Germinal center (tissue), 1 donor: ENCODE data around the gene SOX15.
"Not testable (repeated sequence)": the region's sequence is repeated elsewhere in the genome, so short reads cannot be mapped to it uniquely, and the experiment has no call there.

Source experiments
- DNase-seq: peaks from one replicate; pipeline ENCODE4 v3.0.0; 2012; ENCODE audit warnings: mixed read lengths, low spot score

The SOX15 gene

DNA sequence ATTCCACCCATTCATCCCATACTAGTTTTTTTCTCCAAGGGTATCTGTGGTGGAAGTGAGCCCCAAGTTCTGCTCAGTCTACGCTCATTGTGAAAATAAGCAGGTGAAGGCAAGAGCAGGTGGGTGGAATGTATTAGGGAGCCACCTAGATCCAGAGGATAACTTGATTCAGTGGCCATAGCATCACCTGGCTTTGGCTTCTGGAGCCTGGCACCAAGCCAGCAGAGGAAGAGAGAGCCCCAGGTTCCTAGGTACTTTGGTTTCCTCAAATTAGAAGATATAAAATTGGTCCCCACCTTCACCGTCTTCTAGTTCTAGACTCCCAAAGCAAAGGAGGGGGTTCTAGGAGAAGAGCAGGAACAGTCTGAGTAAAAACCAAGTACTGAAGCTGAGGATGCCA lies 20.7 kb upstream of the SOX15 start:
- no peak for DNase-seq

DNA sequence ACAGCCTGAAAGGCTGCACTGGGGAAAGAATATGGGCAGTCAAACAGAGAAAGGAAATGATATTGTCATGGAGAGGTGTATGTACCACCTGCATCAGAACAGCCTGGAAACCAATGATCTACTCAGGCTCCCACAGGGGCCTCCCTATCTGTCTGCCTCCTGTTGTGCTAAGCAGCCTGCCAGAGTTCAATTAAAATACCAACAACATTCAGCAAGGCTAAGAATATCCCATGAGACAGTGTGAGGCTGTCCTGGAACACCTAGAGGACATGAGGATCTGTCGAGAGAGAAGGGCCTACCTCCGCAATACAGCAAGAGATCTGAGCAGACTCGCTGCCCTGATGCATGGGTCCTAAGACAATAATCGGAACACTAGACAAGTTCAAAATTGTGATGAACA lies 16.4 kb upstream of the SOX15 start:
- no peak for DNase-seq

DNA sequence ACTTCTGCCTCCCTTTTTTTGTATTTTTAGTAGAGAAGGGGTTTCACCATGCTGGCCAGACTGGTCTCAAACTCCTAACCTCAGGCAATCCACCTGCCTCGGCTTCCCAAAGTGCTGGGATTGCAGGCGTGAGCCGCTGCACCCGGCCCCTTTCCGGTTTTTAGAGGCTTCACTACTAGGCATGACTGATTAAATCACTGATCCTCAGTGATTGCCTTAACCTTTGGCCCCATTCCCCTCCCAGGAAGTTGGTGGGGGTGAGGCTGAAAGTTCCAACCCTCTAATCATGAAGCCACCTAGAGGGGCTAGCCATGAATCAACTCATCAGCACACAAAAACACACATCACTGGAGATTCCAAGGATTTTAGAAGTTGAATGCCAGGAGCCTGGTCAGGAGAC lies 7.7 kb upstream of the SOX15 start:
- DNase-seq, result not testable (repeated sequence)

- no peak for DNase-seq
Measured at GRCh38 chr17:7593296-7593695, 3.4 kb upstream of the SOX15 start.

DNA sequence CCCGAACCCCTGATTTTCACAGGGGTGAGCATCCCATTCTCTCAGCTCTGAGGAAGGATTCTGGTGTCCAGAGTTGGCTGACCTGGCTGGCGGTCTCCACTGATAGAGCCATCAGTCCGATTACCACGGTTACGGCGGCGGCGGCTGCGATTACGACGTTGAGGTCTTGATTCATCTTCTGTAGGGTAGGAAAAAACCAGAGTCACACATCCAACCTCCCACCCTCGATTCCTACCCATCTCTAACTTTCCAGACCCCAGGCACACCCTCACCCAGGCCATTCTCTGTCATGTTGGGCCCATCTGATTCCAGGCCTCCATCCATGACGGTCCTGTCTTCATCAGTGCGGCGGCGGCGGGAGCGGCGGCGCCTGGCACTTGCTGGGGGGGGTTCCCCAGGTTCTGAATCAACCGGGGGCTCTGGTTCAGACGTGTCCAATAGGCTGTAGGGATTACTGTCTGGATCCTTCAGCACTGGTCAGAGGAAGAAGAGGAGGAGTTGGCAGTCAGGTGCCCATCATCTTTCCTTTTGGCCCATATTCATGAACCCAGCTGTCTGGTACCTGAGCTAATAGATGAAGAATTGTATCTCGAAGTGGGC lies 2.6 kb upstream of the SOX15 start:
- DNase-seq, result no peak

DNA sequence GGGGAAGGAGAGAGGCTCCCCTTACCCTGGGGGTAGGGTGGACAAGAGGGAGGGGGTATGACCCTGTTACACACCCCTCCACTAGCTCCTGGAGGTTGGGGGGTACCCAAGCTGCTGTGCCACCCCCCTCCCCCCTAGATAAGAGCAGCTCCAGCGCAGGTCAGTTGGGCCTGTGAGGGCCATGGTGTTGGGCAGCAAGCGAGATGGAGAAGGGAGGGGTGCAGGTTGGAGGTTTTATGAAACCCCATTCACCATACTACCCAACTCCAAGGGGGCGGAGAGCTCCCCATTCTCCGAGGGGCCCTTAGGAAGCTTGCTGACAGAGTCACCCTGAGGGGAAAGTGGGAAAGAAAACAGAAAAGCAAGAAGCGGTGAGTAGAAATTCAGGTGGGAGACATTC lies 1.7 kb upstream of the SOX15 start:
- DNase-seq, result no peak

GRCh38 chr17:7590743-7591142 lies 849 bp upstream of the SOX15 start:
- no peak for DNase-seq

- peak; percentile 80 for DNase-seq
Measured at GRCh38 chr17:7589204-7589868, 558 bp downstream of the SOX15 start.

DNA sequence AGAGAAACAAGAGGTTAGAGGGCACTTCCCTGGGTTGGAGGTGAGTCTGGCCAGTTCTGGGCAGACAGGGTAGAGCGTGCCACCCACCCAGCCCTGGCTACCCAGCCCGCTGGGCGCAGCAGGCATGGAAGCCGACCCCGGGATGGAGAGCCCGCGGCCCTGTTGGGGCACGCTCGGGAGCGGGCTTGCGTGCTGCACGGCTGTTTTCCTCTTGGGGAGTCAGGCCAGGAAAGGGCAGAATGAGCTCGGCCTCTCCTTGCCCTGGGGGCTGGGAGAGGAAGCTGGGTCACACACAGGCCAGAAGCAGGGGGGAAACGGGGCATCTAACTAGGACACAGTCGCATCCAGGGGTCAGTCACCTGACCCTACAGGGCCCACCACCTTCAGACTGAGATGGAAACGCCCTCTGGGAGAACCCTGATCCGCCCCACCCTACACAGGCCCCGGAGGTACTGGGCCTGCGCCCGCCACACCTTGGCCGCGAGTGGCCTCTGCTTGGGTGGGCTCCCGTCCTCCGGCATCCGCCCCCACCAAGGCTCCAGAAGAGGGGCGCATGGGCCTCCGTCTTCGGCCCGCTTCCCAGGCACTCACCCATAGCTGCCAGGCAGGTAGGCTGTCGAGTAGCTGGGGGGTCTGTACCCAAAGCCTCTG lies 1.2 kb downstream of the SOX15 start:
- DNase-seq, result no peak

DNA sequence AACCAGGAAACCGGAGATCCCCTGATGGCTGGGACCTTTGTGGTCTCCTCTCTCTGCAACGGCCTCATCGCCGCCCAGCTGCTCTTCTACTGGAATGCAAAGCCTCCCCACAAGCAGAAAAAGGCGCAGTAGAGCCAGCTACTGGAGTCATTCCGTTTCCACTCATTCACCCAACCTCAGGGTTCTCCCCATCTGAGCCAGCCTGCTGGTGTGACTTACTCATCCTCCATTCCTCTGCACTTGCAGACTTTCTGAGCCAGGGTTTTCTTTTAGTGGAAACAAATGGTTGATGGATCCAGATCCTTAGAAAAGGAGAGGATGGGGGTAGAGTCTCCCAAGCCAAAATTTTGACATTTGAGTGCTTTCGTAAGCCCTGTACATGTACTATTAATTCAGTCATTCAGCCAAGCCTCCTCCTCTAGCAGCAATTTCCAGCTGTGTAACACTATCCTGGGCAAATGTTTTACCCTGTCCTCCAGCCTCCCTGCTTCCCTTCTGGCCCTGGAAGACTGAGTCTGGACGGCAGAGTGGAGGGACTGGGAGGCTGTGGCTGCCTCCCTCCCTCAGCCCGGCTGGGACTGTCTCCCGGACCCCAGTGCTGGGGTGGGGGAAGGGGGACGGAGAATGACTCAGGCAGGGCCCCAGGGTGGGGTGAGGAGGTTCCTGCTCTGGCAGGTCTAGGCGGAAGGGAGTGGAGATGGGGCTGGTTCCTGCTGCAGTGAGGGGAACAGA lies 2.3 kb downstream of the SOX15 start:
- no peak for DNase-seq

DNA sequence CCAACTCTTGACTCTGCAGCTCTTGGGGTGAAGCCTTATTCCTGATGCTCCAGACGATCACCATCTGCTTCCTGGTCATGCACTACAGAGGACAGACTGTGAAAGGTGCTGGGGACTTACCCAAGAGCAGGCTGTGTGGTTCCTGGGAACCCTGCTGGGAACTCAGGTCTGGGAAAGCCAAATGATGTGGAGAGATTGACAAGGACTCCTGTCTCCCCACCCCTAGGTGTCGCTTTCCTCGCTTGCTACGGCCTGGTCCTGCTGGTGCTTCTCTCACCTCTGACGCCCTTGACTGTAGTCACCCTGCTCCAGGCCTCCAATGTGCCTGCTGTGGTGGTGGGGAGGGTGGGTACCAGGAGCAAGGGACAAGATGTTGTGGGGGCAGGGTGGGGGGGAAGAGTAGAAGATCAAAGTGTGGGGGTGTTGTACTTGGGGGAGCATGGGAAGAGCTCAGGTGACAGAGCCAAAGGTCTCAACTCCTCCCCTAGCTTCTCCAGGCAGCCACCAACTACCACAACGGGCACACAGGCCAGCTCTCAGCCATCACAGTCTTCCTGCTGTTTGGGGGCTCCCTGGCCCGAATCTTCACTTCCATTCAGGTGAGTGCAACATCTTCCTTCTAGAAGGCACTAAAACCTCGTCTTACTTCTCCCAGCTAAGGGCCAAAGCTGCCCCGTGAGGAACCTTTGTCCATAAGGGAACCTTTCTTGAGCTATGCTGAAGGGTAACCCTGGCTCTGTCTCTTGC lies 3.0 kb downstream of the SOX15 start:
- DNase-seq, result no peak

- peak; percentile 91 for DNase-seq
Measured at GRCh38 chr17:7583253-7584109, 6.4 kb downstream of the SOX15 start, which contains the start of gene MPDU1. Gene MPDU1 (plus strand): TSS chr17:7583852. CDS start chr17:7583863, 11 bp downstream.

GRCh38 chr17:7582396-7583252 lies 7.3 kb downstream of the SOX15 start:
- DNase-seq, result no peak

DNA sequence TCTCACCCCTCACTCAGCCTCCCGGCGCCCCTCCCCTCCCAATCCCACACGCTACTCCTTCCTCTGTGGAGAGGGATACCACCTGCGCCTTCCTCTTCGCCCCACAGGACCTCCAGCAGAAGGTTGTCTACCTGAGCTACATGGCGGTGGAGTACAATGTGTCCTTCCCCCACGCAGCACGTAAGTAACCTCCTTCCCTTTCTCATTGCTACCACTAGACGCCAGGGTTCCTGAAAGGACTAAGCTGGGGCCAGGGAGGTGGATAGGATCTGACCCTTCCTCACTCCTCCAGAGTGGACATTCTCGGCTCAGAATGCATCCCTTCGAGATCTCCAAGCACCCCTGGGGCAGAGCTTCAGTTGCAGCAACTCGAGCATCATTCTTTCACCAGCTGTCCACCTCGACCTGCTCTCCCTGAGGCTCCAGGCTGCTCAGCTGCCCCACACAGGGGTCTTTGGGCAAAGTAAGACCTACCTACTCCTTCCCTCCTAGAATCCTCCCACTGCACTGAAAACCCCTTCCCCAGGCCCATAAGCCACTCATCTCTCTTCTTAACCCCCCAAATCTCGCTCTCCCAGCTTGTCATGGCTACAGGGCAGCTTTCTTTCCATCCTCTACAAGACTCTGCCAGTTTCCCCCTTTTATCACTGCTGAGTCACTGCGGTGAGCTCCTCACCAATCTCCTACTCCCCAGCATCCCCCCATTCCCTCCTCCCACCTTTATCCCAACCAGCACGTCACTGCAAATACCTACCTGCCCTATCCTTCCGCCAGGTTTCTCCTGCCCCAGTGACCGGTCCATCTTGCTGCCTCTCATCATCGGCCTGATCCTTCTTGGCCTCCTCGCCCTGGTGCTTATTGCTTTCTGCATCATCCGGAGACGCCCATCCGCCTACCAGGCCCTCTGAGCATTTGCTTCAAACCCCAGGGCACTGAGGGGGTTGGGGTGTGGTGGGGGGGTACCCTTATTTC lies 9.0 kb downstream of the SOX15 start:
- no peak for DNase-seq

GRCh38 chr17:7579834-7580603 lies 9.9 kb downstream of the SOX15 start:
- no peak for DNase-seq

DNA sequence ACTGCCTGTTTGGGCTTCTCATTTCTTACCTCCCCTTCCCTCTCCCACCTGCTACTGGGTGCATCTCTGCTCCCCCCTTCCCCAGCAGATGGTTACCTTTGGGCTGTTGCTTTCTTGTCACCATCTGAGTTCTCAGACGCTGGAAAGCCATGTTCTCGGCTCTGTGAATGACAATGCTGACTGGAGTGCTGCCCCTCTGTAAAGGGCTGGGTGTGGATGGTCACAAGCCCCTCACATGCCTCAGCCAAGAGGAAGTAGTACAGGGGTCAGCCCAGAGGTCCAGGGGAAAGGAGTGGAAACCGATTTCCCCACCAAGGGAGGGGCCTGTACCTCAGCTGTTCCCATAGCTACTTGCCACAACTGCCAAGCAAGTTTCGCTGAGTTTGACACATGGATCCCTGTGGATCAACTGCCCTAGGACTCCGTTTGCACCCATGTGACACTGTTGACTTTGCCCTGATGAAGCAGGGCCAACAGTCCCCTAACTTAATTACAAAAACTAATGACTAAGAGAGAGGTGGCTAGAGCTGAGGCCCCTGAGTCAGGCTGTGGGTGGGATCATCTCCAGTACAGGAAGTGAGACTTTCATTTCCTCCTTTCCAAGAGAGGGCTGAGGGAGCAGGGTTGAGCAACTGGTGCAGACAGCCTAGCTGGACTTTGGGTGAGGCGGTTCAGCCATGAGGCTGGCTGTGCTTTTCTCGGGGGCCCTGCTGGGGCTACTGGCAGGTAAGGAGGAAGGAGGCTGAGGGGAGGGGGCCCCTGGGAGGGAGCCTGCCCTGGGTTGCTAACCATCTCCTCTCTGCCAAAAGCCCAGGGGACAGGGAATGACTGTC lies 10.7 kb downstream of the SOX15 start, which contains the start of gene CD68:
Gene CD68, plus strand, starts transcription at position 638 of the 833 bp plus-strand sequence. Its CDS starts 40 bp downstream, at position 678.
- peak; percentile 88 for DNase-seq
